H1 (cell line): ENCODE data around the gene ACTR3C.
"Not testable (repeated sequence)": the region's sequence is repeated elsewhere in the genome, so short reads cannot be mapped to it uniquely, and the experiment has no call there.

ENCODE experiments used
- CEBPB ChIP-seq: IDR thresholded peaks from 2 replicates; pipeline ENCODE4 v1.6.1; 2012; ENCODE audit warnings: low read depth, low read length
- POLR2AphosphoS5 ChIP-seq: IDR thresholded peaks from 2 replicates; pipeline ENCODE4 v1.6.1; 2011; ENCODE audit warnings: low read depth, low read length
- SIN3A ChIP-seq, 2 experiments: IDR thresholded peaks in 1 of 2; conservative IDR thresholded peaks in 1 of 2; 2 replicates each; pipeline ENCODE4 v1.6.1; 2011 to 2012; ENCODE audit warnings: low read length in 2 of 2, improper control_type of control experiment in 1 of 2, low read depth in 1 of 2, mild to moderate bottlenecking in 1 of 2
- TEAD4 ChIP-seq: IDR thresholded peaks from 2 replicates; pipeline ENCODE4 v1.6.1; 2012; ENCODE audit warnings: low read depth, low read length, inconsistent platforms, mixed read lengths
- TF ChIP-seq, protein P1 (sequence below), 3 experiments: IDR thresholded peaks; 1 replicate in 2 of 3; 2 replicates in 1 of 3; pipeline versions ENCODE4 v1.5.1 to v1.6.1; 2011; ENCODE audit warnings: low read length in 3 of 3, mild to moderate bottlenecking in 3 of 3, inconsistent platforms in 2 of 3, low read depth in 1 of 3, moderate library complexity in 1 of 3; ENCODE audit not compliant: insufficient read depth in 1 of 3; ENCODE audit errors: control extremely low read depth in 1 of 3
- TF ChIP-seq, protein P2 (sequence below): IDR thresholded peaks from 2 replicates; pipeline ENCODE4 v1.6.1; 2012; ENCODE audit warnings: inconsistent platforms

DNA sequence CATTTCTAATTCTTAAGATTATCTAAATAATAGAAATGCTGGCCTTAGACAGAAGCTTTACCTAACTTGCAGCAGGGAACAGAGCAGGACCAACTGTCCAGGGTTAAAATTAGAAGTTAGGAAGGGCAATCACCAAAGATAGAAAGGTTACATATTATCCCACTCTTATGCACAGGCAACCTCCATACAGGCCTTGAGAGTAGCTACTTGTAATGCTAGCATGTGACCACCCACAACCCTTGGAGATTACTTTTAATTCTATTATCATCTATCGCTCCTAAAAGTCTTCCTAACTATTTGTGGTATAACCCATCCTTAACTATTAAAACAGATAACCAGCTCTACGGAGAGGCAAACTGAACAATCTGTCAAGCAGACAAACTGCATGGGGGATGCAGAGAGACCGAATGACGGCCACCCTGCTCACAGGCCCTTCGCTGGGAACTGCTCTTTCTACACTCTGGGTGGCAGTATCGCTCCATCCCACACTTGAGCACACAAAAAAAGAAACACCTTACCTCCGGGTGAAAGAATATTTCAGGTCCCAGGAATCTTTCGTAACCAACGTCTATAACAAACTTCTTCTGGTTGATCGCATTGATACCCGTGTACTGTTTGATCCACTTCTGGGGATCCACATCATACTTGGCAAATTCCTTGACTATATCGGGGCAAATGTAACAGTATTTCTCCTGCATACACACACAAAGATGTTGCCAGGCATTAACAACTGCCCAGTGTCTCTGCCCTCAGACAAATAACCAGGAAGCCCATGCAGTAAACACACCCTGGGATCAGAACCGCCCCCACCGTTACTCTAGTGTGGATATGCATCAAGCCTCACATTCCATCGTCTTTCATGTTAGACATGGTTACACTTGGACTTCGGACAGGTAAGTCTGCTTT lies 37.2 kb downstream of the ACTR3C start:
- TF ChIP-seq, protein P1, sequence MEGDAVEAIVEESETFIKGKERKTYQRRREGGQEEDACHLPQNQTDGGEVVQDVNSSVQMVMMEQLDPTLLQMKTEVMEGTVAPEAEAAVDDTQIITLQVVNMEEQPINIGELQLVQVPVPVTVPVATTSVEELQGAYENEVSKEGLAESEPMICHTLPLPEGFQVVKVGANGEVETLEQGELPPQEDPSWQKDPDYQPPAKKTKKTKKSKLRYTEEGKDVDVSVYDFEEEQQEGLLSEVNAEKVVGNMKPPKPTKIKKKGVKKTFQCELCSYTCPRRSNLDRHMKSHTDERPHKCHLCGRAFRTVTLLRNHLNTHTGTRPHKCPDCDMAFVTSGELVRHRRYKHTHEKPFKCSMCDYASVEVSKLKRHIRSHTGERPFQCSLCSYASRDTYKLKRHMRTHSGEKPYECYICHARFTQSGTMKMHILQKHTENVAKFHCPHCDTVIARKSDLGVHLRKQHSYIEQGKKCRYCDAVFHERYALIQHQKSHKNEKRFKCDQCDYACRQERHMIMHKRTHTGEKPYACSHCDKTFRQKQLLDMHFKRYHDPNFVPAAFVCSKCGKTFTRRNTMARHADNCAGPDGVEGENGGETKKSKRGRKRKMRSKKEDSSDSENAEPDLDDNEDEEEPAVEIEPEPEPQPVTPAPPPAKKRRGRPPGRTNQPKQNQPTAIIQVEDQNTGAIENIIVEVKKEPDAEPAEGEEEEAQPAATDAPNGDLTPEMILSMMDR (IDR thresholded peaks at IDR 0.05; ENCODE audit: control extremely low read depth in 1 of 3, insufficient read depth in 1 of 3, low read depth in 1 of 3, low read length in 3 of 3), result peak; percentile 44 to 53 (median 48)
- TF ChIP-seq POLR2AphosphoS5; TEAD4; CEBPB; SIN3A (conservative IDR thresholded peaks at IDR 0.05 in 1 of 2, IDR thresholded peaks at IDR 0.05 in 1 of 2; ENCODE audit: low read depth in 1 of 2, low read length in 2 of 2): not testable (repeated sequence)
- TF ChIP-seq, protein P2, sequence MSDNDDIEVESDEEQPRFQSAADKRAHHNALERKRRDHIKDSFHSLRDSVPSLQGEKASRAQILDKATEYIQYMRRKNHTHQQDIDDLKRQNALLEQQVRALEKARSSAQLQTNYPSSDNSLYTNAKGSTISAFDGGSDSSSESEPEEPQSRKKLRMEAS, result not testable (repeated sequence)
